PC-3 (cell line): ENCODE measurements around the gene ARID5B. TPM values are rescaled to one million over a fixed set of nuclear protein-coding genes. Genes with fewer than 3 reads are reported as not detected.

Experiments used
- ATAC-seq: fragments of 200-7000 bp; cut with Tn5 transposase; 2 replicates; pipeline ENCODE4 v1.9.1; 2020; ENCODE audit warnings: mild to moderate bottlenecking, moderate library complexity
- BruUV-seq: library from RNA; stranded (reverse); fragments of 400-500 nt; replicated peaks from 2 replicates; lab custom pipeline; 2021; lab: Mats Ljungman, UMichigan
- CTCF ChIA-PET: fragments of 300-600 bp; sonication (Branson Sonifier 250); formaldehyde crosslinking; loops from one replicate; lab custom pipeline; 2022; ENCODE audit warnings: antibody characterized with exemption; lab: Charles Lee
- POLR2A ChIA-PET: fragments of 300-600 bp; sonication (Branson Sonifier 250); formaldehyde crosslinking; loops from one replicate; lab custom pipeline; 2022; ENCODE audit warnings: antibody characterized with exemption; ENCODE audit not compliant: unreplicated experiment; lab: Charles Lee
- DNase-seq: peaks from one replicate; pipeline ENCODE4 v3.0.0-alpha.2; 2015
- H2AFZ ChIP-seq: fragments of 300-600 bp; sonication (generic); 2 replicates; pipeline ENCODE4 v1.6.0; 2016; ENCODE audit warnings: antibody characterized with exemption, low read length
- H3F3A ChIP-seq: fragments of 300-600 bp; sonication (generic); one replicate; pipeline ENCODE4 v1.6.0; 2017; ENCODE audit warnings: antibody characterized with exemption, low read length, control low read depth, mild to moderate bottlenecking; ENCODE audit not compliant: unreplicated experiment
- H3K27ac ChIP-seq: fragments of 300-600 bp; sonication (generic); 2 replicates; pipeline ENCODE4 v1.5.1; 2016; ENCODE audit warnings: mild to moderate bottlenecking, low read length
- H3K27me3 ChIP-seq: fragments of 300-600 bp; sonication (generic); 2 replicates; pipeline ENCODE4 v1.6.1; 2016; ENCODE audit warnings: low read length, mixed read lengths
- H3K36me3 ChIP-seq: fragments of 300-600 bp; sonication (generic); 2 replicates; pipeline ENCODE4 v1.6.1; 2016; ENCODE audit warnings: low read depth, mixed run types, low read length, mixed read lengths
- H3K4me1 ChIP-seq: fragments of 300-600 bp; sonication (generic); 2 replicates; pipeline ENCODE4 v1.5.1; 2016; ENCODE audit warnings: low read length; ENCODE audit not compliant: insufficient read depth
- H3K4me2 ChIP-seq: fragments of 300-600 bp; sonication (generic); 2 replicates; pipeline ENCODE4 v1.6.0; 2016; ENCODE audit warnings: low read length
- H3K4me3 ChIP-seq: fragments of 300-600 bp; sonication (generic); 2 replicates; pipeline ENCODE4 v1.5.1; 2016; ENCODE audit warnings: mild to moderate bottlenecking, low read length, mixed read lengths
- H3K79me2 ChIP-seq: fragments of 300-600 bp; sonication (generic); 2 replicates; pipeline ENCODE4 v1.6.1; 2017; ENCODE audit warnings: low read length, mixed read lengths
- H3K9ac ChIP-seq: fragments of 300-600 bp; sonication (generic); 2 replicates; pipeline ENCODE4 v1.6.0; 2016; ENCODE audit warnings: mild to moderate bottlenecking, low read length
- H3K9me2 ChIP-seq: fragments of 300-600 bp; sonication (generic); replicated peaks from 2 replicates; pipeline ENCODE4 v1.6.1; 2016; ENCODE audit warnings: mixed run types, low read length, mixed read lengths
- H3K9me3 ChIP-seq: fragments of 300-600 bp; sonication (generic); 2 replicates; pipeline ENCODE4 v1.6.1; 2016; ENCODE audit warnings: low read length, mixed read lengths
- H4K20me1 ChIP-seq: fragments of 300-600 bp; sonication (generic); 2 replicates; pipeline ENCODE4 v1.6.1; 2016; ENCODE audit warnings: low read length, mixed read lengths
- CTCF ChIP-seq: fragments of 300-600 bp; sonication (generic); conservative IDR thresholded peaks from 2 replicates; pipeline ENCODE4 v1.5.1; 2017; ENCODE audit warnings: antibody characterized with exemption, low read depth, mild to moderate bottlenecking, low read length
- EZH2 ChIP-seq: fragments of 300-600 bp; sonication (generic); IDR thresholded peaks from one replicate; pipeline ENCODE4 v1.6.1; 2017; ENCODE audit warnings: antibody characterized with exemption, mild to moderate bottlenecking, low read length; ENCODE audit not compliant: unreplicated experiment
- EZH2phosphoT487 ChIP-seq: fragments of 300-600 bp; sonication (generic); IDR thresholded peaks from 2 replicates; pipeline ENCODE4 v1.6.1; 2018; ENCODE audit warnings: mild to moderate bottlenecking, antibody characterized with exemption, low read length, borderline replicate concordance
- intact Hi-C: fragments of 100-400 bp; cut with micrococcal nuclease; formaldehyde crosslinking; loops from 2 replicates; pipeline ENCODE4 v1.9.0; 2023
- total RNA-seq: library from RNA; depleted of rRNA; stranded (reverse); fragments of >200 nt; gene quantifications from 2 replicates; pipeline ENCODE4 v1.2.3, GENCODE V29; 2014

ARID5B gene
- total RNA-seq, 1 experiment from 2014 or later: 26.4 TPM

- Histone ChIP-seq H4K20me1 (no peaks in the 10 kb centered on the region), H3F3A (peaks cover 6% of the 10 kb centered on the region), H3K27ac (no peak overlapping the region), H3K9me2 (no peaks in the 10 kb centered on the region), H3K36me3 (no peaks in the 10 kb centered on the region), H3K27me3 (no peaks in the 10 kb centered on the region), H3K4me2 (no peak overlapping the region), H3K4me1 (peaks cover 35% of the 10 kb centered on the region), H3K9me3 (no peaks in the 10 kb centered on the region), H3K79me2 (no peaks in the 10 kb centered on the region), H3K9ac (no peak overlapping the region), H2AFZ (no peak overlapping the region), H3K4me3 (no peak overlapping the region)
- ATAC-seq (no peak), DNase-seq (peak; percentile 62)
- ChIA-PET POLR2A (no interaction called here), CTCF (no interaction called here)
- intact Hi-C loops: loop anchor here (5.0 kb wide), 2 partner anchors 84 to 196 kb away; partner anchors contain the start of gene ARID5B
- no TSS peak for BruUV-seq
- no peak for TF ChIP-seq EZH2
Measured at GRCh38 chr10:62098278-62099121, 197.0 kb downstream of the ARID5B start.

GRCh38 chr10:62099299-62099698, 197.8 kb downstream of the ARID5B start:
- intact Hi-C loops: loop anchor here (5.0 kb wide), 2 partner anchors 83 to 197 kb away; partner anchors contain the start of gene ARID5B
- DNase-seq: no peak
- CTCF ChIA-PET: interaction anchor here (0.5 to 0.6 kb wide), 2 partner anchors 48 to 195 kb away, joined by 3 to 14 read pairs; no protein-coding TSS in a partner anchor
- TF ChIP-seq CTCF (no peak), EZH2phosphoT487 (no peak), EZH2 (no peak)
- Histone ChIP-seq H3F3A (no peaks in the 10 kb centered on the region), H4K20me1 (no peaks in the 10 kb centered on the region), H3K9me2 (no peaks in the 10 kb centered on the region), H3K79me2 (no peaks in the 10 kb centered on the region), H3K4me2 (no peak overlapping the region), H3K9ac (no peak overlapping the region), H3K4me1 (peaks cover 27% of the 10 kb centered on the region), H3K36me3 (no peaks in the 10 kb centered on the region), H3K4me3 (no peak overlapping the region), H3K27ac (no peak overlapping the region), H3K27me3 (no peaks in the 10 kb centered on the region), H2AFZ (no peak overlapping the region), H3K9me3 (no peaks in the 10 kb centered on the region)
- no TSS peak for BruUV-seq
- POLR2A ChIA-PET: interaction anchor here (0.5 kb wide), 1 partner anchor 9 kb away, joined by 3 read pairs; no protein-coding TSS in a partner anchor
- ATAC-seq: no peak

GRCh38 chr10:62103857-62104256, 202.4 kb downstream of the ARID5B start:
- H3K36me3 ChIP-seq: no peaks in the 10 kb centered on the region
- DNase-seq: no peak
- H3K9me3 ChIP-seq: no peaks in the 10 kb centered on the region
- no TSS peak for BruUV-seq
- H2AFZ ChIP-seq: no peak overlapping the region
- H3K79me2 ChIP-seq: no peaks in the 10 kb centered on the region
- peaks cover 11% of the 10 kb centered on the region for H3K4me1 ChIP-seq
- H3K9me2 ChIP-seq: no peaks in the 10 kb centered on the region
- no peak for ATAC-seq
- no peak overlapping the region for H3K4me2 ChIP-seq
- H3F3A ChIP-seq: no peaks in the 10 kb centered on the region
- no peaks in the 10 kb centered on the region for H4K20me1 ChIP-seq
- H3K9ac ChIP-seq: no peak overlapping the region
- POLR2A ChIA-PET: interaction anchor here (0.6 kb wide), 1 partner anchor 278 kb away, joined by 4 read pairs; no protein-coding TSS in a partner anchor
- H3K27me3 ChIP-seq: no peaks in the 10 kb centered on the region
- H3K27ac ChIP-seq: no peak overlapping the region
- no peak for TF ChIP-seq EZH2
- no peak for TF ChIP-seq EZH2phosphoT487
- no peak for TF ChIP-seq CTCF
- intact Hi-C loops: no loop called here
- CTCF ChIA-PET: no interaction called here
- no peak overlapping the region for H3K4me3 ChIP-seq
